A549 treated with AZD9567 at 1 μM for 4 hours (cell line): ENCODE results near the gene BCL3. TPM values are rescaled to one million over a fixed set of nuclear protein-coding genes. Genes with fewer than 3 reads are reported as not detected.

ENCODE experiments used
- total RNA-seq: library from RNA; stranded (reverse); fragments of 200-300 nt; extraction: Qiagen RNA extraction; gene quantifications from 5 replicates; pipeline ENCODE4 v1.2.3, GENCODE V29; 2022; ENCODE audit not compliant: insufficient read depth

The BCL3 gene, protein sequence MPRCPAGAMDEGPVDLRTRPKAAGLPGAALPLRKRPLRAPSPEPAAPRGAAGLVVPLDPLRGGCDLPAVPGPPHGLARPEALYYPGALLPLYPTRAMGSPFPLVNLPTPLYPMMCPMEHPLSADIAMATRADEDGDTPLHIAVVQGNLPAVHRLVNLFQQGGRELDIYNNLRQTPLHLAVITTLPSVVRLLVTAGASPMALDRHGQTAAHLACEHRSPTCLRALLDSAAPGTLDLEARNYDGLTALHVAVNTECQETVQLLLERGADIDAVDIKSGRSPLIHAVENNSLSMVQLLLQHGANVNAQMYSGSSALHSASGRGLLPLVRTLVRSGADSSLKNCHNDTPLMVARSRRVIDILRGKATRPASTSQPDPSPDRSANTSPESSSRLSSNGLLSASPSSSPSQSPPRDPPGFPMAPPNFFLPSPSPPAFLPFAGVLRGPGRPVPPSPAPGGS
- total RNA-seq: 25.3 to 59.4 TPM (median 53.0 TPM) in 5 replicates

GRCh38 chr19:44748426-44749254, at the start of gene BCL3:
Gene BCL3, plus strand, starts transcription at chr19:44748708. Its CDS starts 83 bp downstream, at chr19:44748791.

DNA sequence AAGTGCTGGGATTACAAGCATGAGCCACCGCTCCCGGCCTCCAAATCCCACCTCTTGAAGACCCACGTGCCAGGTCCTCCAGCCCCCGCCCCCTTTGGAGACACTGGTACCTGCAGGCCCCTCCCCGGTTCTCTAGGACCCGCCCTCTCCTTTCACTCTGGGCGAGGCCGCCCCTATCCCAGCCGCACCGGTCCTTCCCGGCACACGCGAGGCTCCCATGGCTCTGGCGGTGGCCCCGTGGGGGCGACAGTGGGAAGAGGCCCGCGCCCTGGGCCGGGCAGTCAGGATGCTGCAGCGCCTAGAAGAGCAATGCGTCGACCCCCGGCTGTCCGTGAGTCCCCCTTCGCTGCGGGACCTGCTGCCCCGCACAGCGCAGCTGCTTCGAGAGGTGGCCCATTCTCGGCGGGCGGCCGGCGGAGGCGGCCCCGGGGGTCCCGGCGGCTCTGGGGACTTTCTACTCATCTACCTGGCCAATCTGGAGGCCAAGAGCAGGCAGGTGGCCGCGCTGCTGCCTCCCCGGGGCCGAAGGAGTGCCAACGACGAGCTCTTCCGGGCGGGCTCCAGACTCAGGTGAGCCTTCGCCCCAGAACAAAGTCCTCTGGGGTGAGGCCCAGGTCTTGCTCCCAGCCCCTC, 29.3 kb downstream of the BCL3 start, which contains the start of gene CBLC:
Gene CBLC (plus strand): TSS at position 176 of the 633 bp plus-strand sequence. CDS start 42 bp downstream, at position 218.

GRCh38 chr19:44808463-44809371, 60.2 kb downstream of the BCL3 start, which contains the start of gene BCAM:
Gene BCAM, plus strand, starts transcription at chr19:44809103. Its CDS starts 22 bp downstream, at chr19:44809125.

Other genes with a start within 250 kb of the BCL3 start
- 5.9 to 8.8 TPM (median 8.4 TPM) in 5 replicates for gene ZNF180, start 248.2 kb upstream of the BCL3 start, total RNA-seq
- gene CEACAM20, start 219.0 kb upstream of the BCL3 start, total RNA-seq: 0.08 to 0.17 TPM (median 0.14 TPM) in 4 of 5 replicates, not detected in the other
- 0.45 to 0.85 TPM (median 0.56 TPM) in 4 of 5 replicates, not detected in the other for gene IGSF23, start 135.1 kb upstream of the BCL3 start, total RNA-seq
- gene PVR, start 104.8 kb upstream of the BCL3 start, total RNA-seq: 105 to 118 TPM (median 111 TPM) in 5 replicates
- gene CEACAM19, start 77.2 kb upstream of the BCL3 start, total RNA-seq: 8.1 to 12.4 TPM (median 9.7 TPM) in 5 replicates
- 0.12 to 0.16 TPM (median 0.14 TPM) in 4 of 5 replicates, not detected in the other for gene CEACAM16, start 49.6 kb upstream of the BCL3 start, total RNA-seq
- not detected in 5 replicates for gene CBLC, start 29.2 kb downstream of the BCL3 start, total RNA-seq
- 53.6 to 84.4 TPM (median 82.5 TPM) in 5 replicates for gene BCAM, start 60.4 kb downstream of the BCL3 start, total RNA-seq
- gene NECTIN2, start 97.6 kb downstream of the BCL3 start, total RNA-seq: 57.3 to 79.5 TPM (median 73.5 TPM) in 5 replicates
- gene TOMM40, start 142.5 kb downstream of the BCL3 start, total RNA-seq: 222 to 250 TPM (median 240 TPM) in 5 replicates
- 12.6 to 20.0 TPM (median 15.3 TPM) in 5 replicates for gene APOE, start 157.1 kb downstream of the BCL3 start, total RNA-seq
- 74.0 to 128 TPM (median 117 TPM) in 5 replicates for gene APOC1, start 165.9 kb downstream of the BCL3 start, total RNA-seq
- not detected in 5 replicates for gene APOC4, start 193.5 kb downstream of the BCL3 start, total RNA-seq
- not detected in 5 replicates for gene APOC2, start 197.3 kb downstream of the BCL3 start, total RNA-seq
- 149 to 198 TPM (median 172 TPM) in 5 replicates for gene CLPTM1, start 206.7 kb downstream of the BCL3 start, total RNA-seq